Fibroblast of mammary gland (primary cell): ENCODE results near the gene FBXO40.
"Not testable (repeated sequence)": the region's sequence is repeated elsewhere in the genome, so short reads cannot be mapped to it uniquely, and the experiment has no call there.

ENCODE experiments used
- DNase-seq: peaks from one replicate; pipeline ENCODE4 v3.0.0-alpha.2; 2010; ENCODE audit warnings: low read depth
- H3K4me3 ChIP-seq: 2 replicates; pipeline ENCODE4 v1.5.1; 2011; ENCODE audit warnings: low read depth, mild to moderate bottlenecking, low read length, moderate library complexity; ENCODE audit not compliant: control insufficient read depth
- CTCF ChIP-seq: conservative IDR thresholded peaks from 2 replicates; pipeline ENCODE4 v1.5.1; 2011; ENCODE audit warnings: low read depth, low read length, inconsistent platforms; ENCODE audit not compliant: control insufficient read depth, insufficient read depth

Gene FBXO40

DNA sequence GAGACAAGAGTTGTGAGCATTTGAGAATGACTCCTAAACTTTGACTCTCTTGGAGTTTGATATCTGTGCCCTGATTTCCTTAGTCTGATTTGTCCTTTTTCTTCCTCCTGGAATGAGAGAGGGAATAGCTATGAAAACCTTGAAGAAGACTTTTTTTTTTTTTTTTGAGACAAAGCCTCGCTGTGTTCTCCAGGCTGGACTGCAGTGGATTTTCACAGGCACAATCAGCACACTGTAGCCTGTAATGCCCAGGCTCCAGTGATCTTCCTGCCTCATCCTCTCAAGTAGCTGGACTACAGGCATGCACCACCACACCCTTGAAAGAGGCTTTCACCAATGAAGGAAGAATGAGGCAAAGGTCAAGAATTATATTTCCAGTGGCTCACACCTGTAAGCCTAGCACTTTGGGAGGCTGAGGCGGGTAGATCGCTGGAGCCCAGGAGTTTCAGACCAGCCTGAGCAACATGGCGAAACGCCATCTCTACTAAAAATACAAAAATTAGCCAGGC lies 35.7 kb upstream of the FBXO40 start:
- H3K4me3 ChIP-seq: no peak overlapping the region
- TF ChIP-seq CTCF: no peak
- DNase-seq: no peak

DNA sequence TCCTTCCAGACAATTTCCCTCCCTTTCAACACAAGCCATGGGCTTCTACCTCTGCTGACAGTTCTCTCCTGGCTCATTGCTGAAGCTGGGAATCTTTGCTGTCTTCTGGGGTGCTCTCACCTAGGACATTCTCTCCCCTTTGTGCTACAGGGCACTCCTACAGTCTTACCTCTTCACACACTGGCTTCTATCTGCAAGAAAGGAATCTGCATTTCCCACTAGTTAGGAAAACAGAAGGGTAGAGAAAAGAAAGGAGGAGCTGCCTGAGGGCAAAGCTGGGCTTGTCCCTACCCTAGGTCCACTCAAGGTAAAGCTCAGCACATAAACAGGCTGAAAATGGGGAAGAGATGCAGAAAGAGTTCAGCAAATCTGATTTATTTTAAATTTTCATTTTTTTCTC lies 31.0 kb upstream of the FBXO40 start:
- TF ChIP-seq CTCF: no peak
- DNase-seq: no peak
- H3K4me3 ChIP-seq: no peak overlapping the region

- no peak for TF ChIP-seq CTCF
- no peak for DNase-seq
- no peak overlapping the region for H3K4me3 ChIP-seq
Observed at GRCh38 chr3:121566773-121567172, 26.4 kb upstream of the FBXO40 start.

DNA sequence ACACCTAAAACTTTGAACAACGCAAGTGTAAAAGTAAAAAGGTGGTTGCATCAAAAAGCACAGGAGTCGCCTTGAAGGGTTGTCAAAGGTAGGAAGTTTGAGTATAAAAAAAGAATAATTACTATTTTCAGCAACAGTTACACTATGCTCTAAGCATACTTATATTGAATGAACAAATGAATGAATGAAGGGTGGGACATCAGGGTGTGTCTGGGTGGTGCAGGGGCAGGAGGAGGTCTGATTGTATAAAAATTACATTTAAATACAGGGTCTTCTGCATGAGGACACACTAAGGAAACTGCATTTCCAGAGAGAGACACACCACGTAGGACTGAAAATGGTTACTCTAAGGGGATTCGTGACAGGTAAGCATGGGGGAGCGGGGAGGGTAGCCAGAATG lies 25.5 kb upstream of the FBXO40 start, which contains the start of gene ARGFX:
ARGFX (plus strand) TSS at position 301 of the 400 bp plus-strand sequence. CDS start 2,765 bp downstream, outside the sequence.
- H3K4me3 ChIP-seq: no peak within 1 kb of the TSS
- DNase-seq: no peak
- no peak for TF ChIP-seq CTCF

DNA sequence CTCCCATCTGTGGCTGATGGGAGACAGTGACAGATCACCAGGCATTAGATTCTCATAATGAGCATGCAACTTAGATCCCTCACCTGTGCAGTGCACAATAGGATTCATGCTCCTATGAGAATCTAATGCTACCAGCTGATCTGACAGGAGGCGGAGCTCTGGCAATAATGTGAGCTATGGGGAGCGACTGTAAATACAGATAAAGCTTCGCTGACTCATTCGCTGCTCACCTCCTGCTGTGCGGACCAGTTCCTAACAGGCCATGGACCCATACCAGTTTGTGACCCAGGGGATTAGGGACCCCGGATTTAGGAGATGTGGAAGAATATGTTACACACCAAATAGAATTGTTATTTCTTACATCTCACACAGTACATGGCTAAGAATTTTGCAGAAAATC lies 18.7 kb upstream of the FBXO40 start:
- no peak for DNase-seq
- no peak for TF ChIP-seq CTCF
- no peak overlapping the region for H3K4me3 ChIP-seq

GRCh38 chr3:121581691-121582090 lies 11.5 kb upstream of the FBXO40 start:
- TF ChIP-seq CTCF: no peak
- DNase-seq: no peak
- H3K4me3 ChIP-seq: no peak overlapping the region

DNA sequence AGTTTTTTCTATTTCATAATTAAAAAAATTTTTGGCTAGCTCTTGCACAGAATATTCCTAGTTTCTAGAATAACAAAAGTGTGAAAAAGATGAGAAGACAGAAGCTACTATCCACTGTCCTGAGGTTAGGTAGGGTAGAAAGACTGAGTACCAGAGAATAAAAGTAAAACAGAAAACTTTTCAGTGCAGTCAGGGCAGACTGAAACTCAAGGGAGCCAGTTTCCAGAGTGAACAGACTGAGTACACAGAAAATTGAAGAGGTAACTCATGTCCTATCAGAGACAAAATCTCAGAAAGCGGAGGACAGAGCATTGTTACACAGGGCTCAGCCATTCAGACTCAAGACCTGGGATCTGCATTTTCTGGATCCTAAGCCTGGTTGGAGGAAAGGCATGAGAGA lies 8.8 kb upstream of the FBXO40 start:
- no peak for DNase-seq
- TF ChIP-seq CTCF: no peak

GRCh38 chr3:121593806-121594205 lies 627 bp downstream of the FBXO40 start:
- not testable (repeated sequence) for DNase-seq, H3K4me3 ChIP-seq

More for the DNA sequence above, 8.8 kb upstream of the FBXO40 start:
- no peak overlapping the region for H3K4me3 ChIP-seq
